Testis (tissue), 3 donors: ENCODE results near the gene NIPSNAP2. TPM values are rescaled to one million over a fixed set of nuclear protein-coding genes. Genes with fewer than 3 reads are reported as not detected.
A peak's percentile ranks its signal among the peaks of the same experiment; 100 is the strongest.

Experiments used
- DNase-seq: peaks from one replicate; pipeline ENCODE4 v3.0.0-alpha.2; 2019
- H3K27ac ChIP-seq, 2 donors: fragments of 200-600 bp; sonication (generic); one replicate each; pipeline ENCODE4 v1.5.1; 2019
- H3K27me3 ChIP-seq: fragments of 200-600 bp; sonication (generic); one replicate; pipeline ENCODE4 v1.5.1; 2019
- H3K36me3 ChIP-seq: fragments of 200-600 bp; sonication (generic); one replicate; pipeline ENCODE4 v1.5.1; 2017; ENCODE audit warnings: low read depth; ENCODE audit errors: missing control alignments
- H3K4me1 ChIP-seq: fragments of 200-600 bp; sonication (generic); one replicate; pipeline ENCODE4 v1.5.1; 2019
- H3K4me3 ChIP-seq, 2 donors: fragments of 200-600 bp; sonication (generic); one replicate each; pipeline ENCODE4 v1.5.1; 2017 to 2019
- H3K9me3 ChIP-seq: fragments of 200-600 bp; sonication (generic); one replicate; pipeline ENCODE4 v1.5.1; 2017
- POLR2A ChIP-seq: fragments of 450-650 bp; IDR thresholded peaks from one replicate; pipeline ENCODE4 v1.6.1; 2017; ENCODE audit warnings: antibody characterized with exemption, mild to moderate bottlenecking, moderate library complexity
- WGBS, 2 donors: methylation state at CpG; one replicate each; pipeline ENCODE4 v1.1.5; 2018; 5-methylcytosine and 5-hydroxymethylcytosine counted together
- intact Hi-C: fragments of 100-400 bp; cut with DNase I; formaldehyde crosslinking; loops from one replicate; pipeline ENCODE4 v1.15.1; 2023; ENCODE audit warnings: low total_unique reads
- polyA plus RNA-seq: library from polyadenylated mRNA; stranded (reverse); fragments of 350-450 nt; fragmentation: Illumina TruSeq; extraction: RNeasy Lipid Tissue Mini Kit (QIAGEN cat#74804); gene quantifications from one replicate; pipeline ENCODE4 v1.2.3, GENCODE V29; 2014; ENCODE audit warnings: low read depth, low replicate concordance; ENCODE audit not compliant: insufficient read depth
- total RNA-seq, 2 donors: library from RNA; depleted of rRNA; stranded (reverse); fragments of >200 nt; gene quantifications; one replicate each; pipeline ENCODE4 v1.2.3, GENCODE V29; 2016
- TF ChIP-seq, protein P1 (sequence below), 3 experiments: fragments of 450-650 bp in 2 of 3; fragments of 200-600 bp in 1 of 3; sonication (generic) in 1 of 3; IDR thresholded peaks; one replicate each; pipeline ENCODE4 v1.5.1; 2016 to 2019; ENCODE audit warnings: antibody characterized with exemption in 3 of 3, mild to moderate bottlenecking in 2 of 3, moderate library complexity in 1 of 3

Gene NIPSNAP2
- total and polyA plus RNA-seq, 3 donors from 2014 or later, result 41.1 to 136 (median 90.2) TPM

DNA sequence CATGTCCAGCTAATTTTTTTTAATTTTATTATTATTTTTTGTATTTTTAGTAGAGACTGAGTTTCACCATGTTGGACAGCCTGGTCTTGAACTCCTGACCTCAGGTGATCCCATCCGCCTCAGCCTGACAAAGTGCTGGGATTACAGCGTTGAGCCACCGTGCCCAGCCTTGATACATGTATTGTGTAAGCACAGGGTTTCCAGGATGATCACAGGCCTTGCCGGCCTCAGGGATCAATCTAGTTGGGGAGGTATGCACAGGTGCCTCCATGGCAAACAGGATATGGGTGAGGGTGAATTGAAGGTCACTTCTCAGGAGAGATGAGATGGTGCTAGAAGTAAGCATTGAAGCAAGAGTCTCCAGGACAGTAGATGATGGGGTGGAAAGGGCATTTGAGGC is 7.2 kb upstream of the NIPSNAP2 start:
- no peak overlapping the region for H3K4me3 ChIP-seq
- peaks cover 5% of the 10 kb centered on the region for H3K4me1 ChIP-seq
- intact Hi-C loops, result no loop called here
- H3K27me3 ChIP-seq, result no peaks in the 10 kb centered on the region
- no peak for DNase-seq
- TF ChIP-seq, protein P1, sequence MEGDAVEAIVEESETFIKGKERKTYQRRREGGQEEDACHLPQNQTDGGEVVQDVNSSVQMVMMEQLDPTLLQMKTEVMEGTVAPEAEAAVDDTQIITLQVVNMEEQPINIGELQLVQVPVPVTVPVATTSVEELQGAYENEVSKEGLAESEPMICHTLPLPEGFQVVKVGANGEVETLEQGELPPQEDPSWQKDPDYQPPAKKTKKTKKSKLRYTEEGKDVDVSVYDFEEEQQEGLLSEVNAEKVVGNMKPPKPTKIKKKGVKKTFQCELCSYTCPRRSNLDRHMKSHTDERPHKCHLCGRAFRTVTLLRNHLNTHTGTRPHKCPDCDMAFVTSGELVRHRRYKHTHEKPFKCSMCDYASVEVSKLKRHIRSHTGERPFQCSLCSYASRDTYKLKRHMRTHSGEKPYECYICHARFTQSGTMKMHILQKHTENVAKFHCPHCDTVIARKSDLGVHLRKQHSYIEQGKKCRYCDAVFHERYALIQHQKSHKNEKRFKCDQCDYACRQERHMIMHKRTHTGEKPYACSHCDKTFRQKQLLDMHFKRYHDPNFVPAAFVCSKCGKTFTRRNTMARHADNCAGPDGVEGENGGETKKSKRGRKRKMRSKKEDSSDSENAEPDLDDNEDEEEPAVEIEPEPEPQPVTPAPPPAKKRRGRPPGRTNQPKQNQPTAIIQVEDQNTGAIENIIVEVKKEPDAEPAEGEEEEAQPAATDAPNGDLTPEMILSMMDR (IDR thresholded peaks at IDR 0.05), result no peak
- no peak for TF ChIP-seq POLR2A
- H3K27ac ChIP-seq, result no peak overlapping the region
- H3K36me3 ChIP-seq, result no peaks in the 10 kb centered on the region
- 82 to 94% methylated on average over 4 of the region's 4 CpGs for WGBS, 2 donors
- no peaks in the 10 kb centered on the region for H3K9me3 ChIP-seq

DNA sequence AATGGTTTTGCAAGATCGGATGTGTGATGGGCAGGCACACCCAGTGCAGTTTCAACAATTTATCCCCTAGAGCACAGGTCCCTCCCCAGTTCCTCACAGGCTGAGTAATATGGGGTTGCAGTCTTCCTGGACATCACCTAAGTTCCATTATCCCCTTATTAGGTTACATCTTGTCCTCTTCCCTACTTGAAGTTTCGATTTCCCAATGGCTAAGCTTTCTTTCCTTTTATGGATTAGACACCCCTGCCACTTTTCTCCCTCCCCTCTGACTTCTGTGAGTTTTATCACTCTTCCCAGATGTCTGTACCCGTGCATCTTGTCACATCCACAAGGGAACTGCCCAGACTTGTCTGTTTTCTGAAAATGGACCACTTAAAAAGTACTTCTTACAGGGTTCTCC is 2.4 kb upstream of the NIPSNAP2 start:
- Histone ChIP-seq H3K27ac (no peak overlapping the region), H3K27me3 (no peaks in the 10 kb centered on the region), H3K4me1 (peaks cover 15% of the 10 kb centered on the region), H3K9me3 (no peaks in the 10 kb centered on the region), H3K4me3 (no peak overlapping the region), H3K36me3 (no peaks in the 10 kb centered on the region)
- WGBS, 2 donors, result 76 to 80% methylated on average over 3 of the region's 3 CpGs
- TF ChIP-seq, protein P1 (IDR thresholded peaks at IDR 0.05), result no peak
- no peak for TF ChIP-seq POLR2A
- DNase-seq, result no peak
- intact Hi-C loops, result no loop called here

DNA sequence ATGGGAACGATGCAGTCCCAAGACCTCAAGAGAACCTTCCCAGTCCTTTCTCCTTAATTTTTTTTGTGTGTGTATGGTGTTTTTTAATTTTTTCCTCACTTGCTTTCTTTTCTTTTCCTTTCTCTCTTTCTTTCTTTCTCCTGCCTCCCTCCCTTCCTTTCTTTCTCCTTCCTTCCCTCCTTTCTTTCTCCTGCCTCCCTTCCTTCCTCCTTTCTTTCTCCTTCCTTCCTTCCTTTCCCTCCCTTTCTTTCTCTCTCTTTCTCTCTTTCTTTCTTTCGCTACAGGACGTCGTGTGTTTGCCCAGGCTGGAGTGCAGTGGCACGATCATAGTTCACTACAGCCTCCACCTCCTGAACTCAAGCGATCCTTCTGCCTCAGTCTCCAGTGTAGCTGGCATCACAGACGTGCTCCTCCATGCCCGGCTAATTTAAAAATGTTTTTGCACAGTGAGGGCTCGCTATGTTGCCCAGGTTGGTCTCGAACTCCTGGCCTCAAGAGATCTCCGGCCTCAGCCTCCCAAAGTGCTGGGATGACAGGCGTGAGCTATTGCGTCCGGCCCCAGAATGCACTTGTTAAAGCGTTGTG is 709 bp upstream of the NIPSNAP2 start:
- H3K9me3 ChIP-seq, result no peaks in the 10 kb centered on the region
- peak overlapping the region; percentile 68 to 95 for H3K27ac ChIP-seq
- H3K36me3 ChIP-seq, result no peaks in the 10 kb centered on the region
- intact Hi-C loops, result no loop called here
- 55 to 67% methylated on average over 15 of the region's 15 CpGs for WGBS, 2 donors
- H3K4me1 ChIP-seq, result peaks cover 15% of the 10 kb centered on the region
- TF ChIP-seq POLR2A, result no peak
- TF ChIP-seq, protein P1 (IDR thresholded peaks at IDR 0.05), result no peak
- H3K27me3 ChIP-seq, result no peaks in the 10 kb centered on the region
- peak overlapping the region; percentile 56 to 82 for H3K4me3 ChIP-seq
- peak; percentile 18 for DNase-seq

DNA sequence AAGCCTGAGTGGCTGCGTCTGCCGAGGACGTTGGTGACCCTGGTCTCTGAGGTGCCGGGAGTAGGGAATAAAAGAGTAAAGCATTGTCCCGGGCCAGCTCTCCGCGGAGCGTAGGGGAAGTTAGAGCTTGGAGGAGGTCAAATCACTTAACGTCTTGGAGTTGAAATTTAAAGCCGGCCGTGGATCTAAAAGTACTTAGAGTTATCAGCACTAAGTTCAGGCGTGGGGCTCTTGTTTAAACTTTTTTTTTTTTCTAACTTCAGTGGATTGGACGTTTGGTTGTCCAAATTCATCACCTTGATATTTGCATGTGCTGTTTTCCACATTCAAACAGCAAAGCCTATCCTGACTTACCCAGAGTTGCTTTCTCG is 700 bp downstream of the NIPSNAP2 start:
- H3K4me1 ChIP-seq, result peaks cover 15% of the 10 kb centered on the region
- no peak for DNase-seq
- intact Hi-C loops, result no loop called here
- H3K27me3 ChIP-seq, result no peaks in the 10 kb centered on the region
- 0 to 1% methylated on average over 14 of the region's 14 CpGs for WGBS, 2 donors
- TF ChIP-seq POLR2A, result no peak
- TF ChIP-seq, protein P1 (IDR thresholded peaks at IDR 0.05), result no peak
- no peaks in the 10 kb centered on the region for H3K9me3 ChIP-seq
- peak overlapping the region; percentile 81 to 82 for H3K4me3 ChIP-seq
- H3K27ac ChIP-seq, result peak overlapping the region; percentile 78 to 95
- H3K36me3 ChIP-seq, result no peaks in the 10 kb centered on the region

DNA sequence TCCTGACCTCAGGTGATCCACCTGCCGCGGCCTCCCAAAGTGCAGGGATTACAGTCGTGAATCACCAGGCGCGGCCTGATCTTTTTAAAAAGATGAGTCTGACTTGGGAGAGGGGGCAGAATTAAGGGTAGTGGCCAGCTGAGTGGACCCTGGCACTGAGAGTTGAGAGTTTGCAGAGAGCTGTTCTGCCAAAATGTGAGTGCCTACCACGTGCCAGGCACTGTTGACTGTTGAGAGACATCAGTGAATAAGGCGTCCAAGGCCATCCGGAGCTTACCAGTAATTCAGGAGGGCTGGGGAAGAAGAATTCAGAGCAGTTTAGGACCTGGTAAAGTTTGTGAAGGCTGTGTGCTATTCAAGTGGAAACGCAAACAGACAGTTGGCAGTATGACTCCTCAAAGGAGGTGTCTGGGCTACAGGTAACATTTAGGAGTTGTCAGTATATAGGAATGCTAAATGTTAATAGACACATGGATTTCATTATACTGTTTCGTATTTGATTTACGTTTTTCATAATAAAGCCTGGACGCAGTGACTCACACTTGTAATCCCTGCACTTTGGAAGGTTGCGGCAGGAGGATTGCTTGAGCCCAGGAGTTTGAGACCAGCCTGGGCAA is 1.5 kb downstream of the NIPSNAP2 start:
- 61 to 62% methylated on average over 12 to 13 of the region's 13 CpGs for WGBS, 2 donors
- DNase-seq, result peak; percentile 48
- H3K4me1 ChIP-seq, result peaks cover 17% of the 10 kb centered on the region
- no peak overlapping the region for H3K4me3 ChIP-seq
- intact Hi-C loops, result no loop called here
- no peak overlapping the region for H3K27ac ChIP-seq
- H3K9me3 ChIP-seq, result no peaks in the 10 kb centered on the region
- no peaks in the 10 kb centered on the region for H3K27me3 ChIP-seq
- no peaks in the 10 kb centered on the region for H3K36me3 ChIP-seq
- TF ChIP-seq, protein P1 (IDR thresholded peaks at IDR 0.05), result no peak
- TF ChIP-seq POLR2A, result no peak
